KOPT-K1 (cell line): ENCODE data around the gene ZNF213.
"Not testable (repeated sequence)": the region's sequence is repeated elsewhere in the genome, so short reads cannot be mapped to it uniquely, and the experiment has no call there.

Source experiments
- H3K27ac ChIP-seq: fragments of 200-600 bp; sonication (generic); 2 replicates; pipeline ENCODE4 v1.5.1; 2016; ENCODE audit warnings: antibody characterized with exemption, mild to moderate bottlenecking, low read depth, low read length; ENCODE audit not compliant: poor library complexity, severe bottlenecking
- H3K36me3 ChIP-seq: fragments of 200-600 bp; sonication (generic); 2 replicates; pipeline ENCODE4 v1.5.1; 2017; ENCODE audit warnings: antibody characterized with exemption, mild to moderate bottlenecking, low read length, moderate library complexity; ENCODE audit not compliant: insufficient read depth
- H3K9me3 ChIP-seq: fragments of 200-600 bp; sonication (generic); 2 replicates; pipeline ENCODE4 v1.5.1; 2017; ENCODE audit warnings: antibody characterized with exemption, low read length, mild to moderate bottlenecking; ENCODE audit not compliant: insufficient read depth, poor library complexity, severe bottlenecking

ZNF213 gene

GRCh38 chr16:3161235-3162018 is 26.6 kb downstream of the ZNF213 start:
- H3K36me3 ChIP-seq = no peaks in the 10 kb centered on the region
- no peaks in the 10 kb centered on the region for H3K9me3 ChIP-seq
- no peak overlapping the region for H3K27ac ChIP-seq

GRCh38 chr16:3164121-3164991 is 29.5 kb downstream of the ZNF213 start:
- Histone ChIP-seq H3K27ac (no peak overlapping the region), H3K9me3 (no peaks in the 10 kb centered on the region), H3K36me3 (no peaks in the 10 kb centered on the region)

- H3K36me3 ChIP-seq = no peaks in the 10 kb centered on the region
- no peaks in the 10 kb centered on the region for H3K9me3 ChIP-seq
- peak overlapping the region; percentile 38 for H3K27ac ChIP-seq
Measured at GRCh38 chr16:3165111-3165822, 30.4 kb downstream of the ZNF213 start.

GRCh38 chr16:3166505-3166886 is 31.7 kb downstream of the ZNF213 start:
- Histone ChIP-seq H3K36me3 (no peaks in the 10 kb centered on the region), H3K27ac (no peak overlapping the region), H3K9me3 (no peaks in the 10 kb centered on the region)

- H3K9me3 ChIP-seq, H3K36me3 ChIP-seq, H3K27ac ChIP-seq: not testable (repeated sequence)
Measured at GRCh38 chr16:3168729-3169128, 33.9 kb downstream of the ZNF213 start.

GRCh38 chr16:3170440-3171180 is 35.8 kb downstream of the ZNF213 start:
- H3K36me3 ChIP-seq = no peaks in the 10 kb centered on the region
- H3K27ac ChIP-seq = no peak overlapping the region
- no peaks in the 10 kb centered on the region for H3K9me3 ChIP-seq

GRCh38 chr16:3171181-3171854 is 36.5 kb downstream of the ZNF213 start:
- no peaks in the 10 kb centered on the region for H3K36me3 ChIP-seq
- H3K9me3 ChIP-seq = no peaks in the 10 kb centered on the region
- H3K27ac ChIP-seq = no peak overlapping the region

GRCh38 chr16:3171855-3172593 is 37.2 kb downstream of the ZNF213 start:
- H3K36me3 ChIP-seq = no peaks in the 10 kb centered on the region
- no peak overlapping the region for H3K27ac ChIP-seq
- H3K9me3 ChIP-seq = no peaks in the 10 kb centered on the region

- Histone ChIP-seq H3K9me3 (no peaks in the 10 kb centered on the region), H3K27ac (no peak overlapping the region), H3K36me3 (no peaks in the 10 kb centered on the region)
Measured at GRCh38 chr16:3173892-3174617, 39.2 kb downstream of the ZNF213 start.

- no peak overlapping the region for H3K27ac ChIP-seq
- no peaks in the 10 kb centered on the region for H3K9me3 ChIP-seq
- no peaks in the 10 kb centered on the region for H3K36me3 ChIP-seq
Measured at GRCh38 chr16:3174618-3175148, 39.9 kb downstream of the ZNF213 start.

GRCh38 chr16:3175157-3176093 is 40.6 kb downstream of the ZNF213 start:
- H3K27ac ChIP-seq = no peak overlapping the region
- no peaks in the 10 kb centered on the region for H3K36me3 ChIP-seq
- no peaks in the 10 kb centered on the region for H3K9me3 ChIP-seq

GRCh38 chr16:3179651-3180050 is 44.8 kb downstream of the ZNF213 start:
- Histone ChIP-seq H3K9me3 (peaks cover 22% of the 10 kb centered on the region), H3K36me3 (no peaks in the 10 kb centered on the region)

More at GRCh38 chr16:3179651-3180050, 44.8 kb downstream of the ZNF213 start:
- no peak overlapping the region for H3K27ac ChIP-seq
